HL-60/S4 treated with retinoic acid at 250 ng/mL for 4 days and 3 days (cell line): ENCODE results near the gene RNF220.

ENCODE experiments used
- in situ Hi-C: fragments of 300-500 bp; cut with MboI; formaldehyde crosslinking; loops from 2 replicates; pipeline ENCODE4 v1.7.0; 2022; ENCODE audit warnings: low sequenced_read_pairs

Gene RNF220

GRCh38 chr1:44575396-44575795 lies 170.3 kb downstream of the RNF220 start:
- in situ Hi-C loops = no loop called here

- in situ Hi-C loops = no loop called here
Observed at GRCh38 chr1:44576456-44577150, 171.5 kb downstream of the RNF220 start.

- in situ Hi-C loops = no loop called here
Observed at GRCh38 chr1:44581205-44581604, 176.2 kb downstream of the RNF220 start.

- in situ Hi-C loops = no loop called here
Observed at GRCh38 chr1:44584167-44584566, 179.1 kb downstream of the RNF220 start.

- in situ Hi-C loops = no loop called here
Observed at GRCh38 chr1:44585315-44585920, 180.4 kb downstream of the RNF220 start.

GRCh38 chr1:44587796-44588460 lies 182.9 kb downstream of the RNF220 start:
- in situ Hi-C loops = no loop called here

- in situ Hi-C loops = no loop called here
Observed at GRCh38 chr1:44588551-44589210, 183.6 kb downstream of the RNF220 start.

- in situ Hi-C loops = no loop called here
Observed at GRCh38 chr1:44590475-44590874, 185.4 kb downstream of the RNF220 start.

GRCh38 chr1:44591381-44591780 lies 186.3 kb downstream of the RNF220 start:
- in situ Hi-C loops = no loop called here

- in situ Hi-C loops = no loop called here
Observed at GRCh38 chr1:44592208-44593145, 187.4 kb downstream of the RNF220 start.

GRCh38 chr1:44594353-44594752 lies 189.3 kb downstream of the RNF220 start:
- in situ Hi-C loops = no loop called here

GRCh38 chr1:44594871-44595735 lies 190.0 kb downstream of the RNF220 start:
- in situ Hi-C loops = no loop called here

GRCh38 chr1:44596511-44596910 lies 191.5 kb downstream of the RNF220 start:
- in situ Hi-C loops = no loop called here

- in situ Hi-C loops = no loop called here
Observed at GRCh38 chr1:44598167-44598566, 193.1 kb downstream of the RNF220 start.

GRCh38 chr1:44602634-44603628 lies 197.9 kb downstream of the RNF220 start:
- in situ Hi-C loops = no loop called here

GRCh38 chr1:44603718-44604117 lies 198.7 kb downstream of the RNF220 start:
- in situ Hi-C loops = no loop called here

- in situ Hi-C loops = no loop called here
Observed at GRCh38 chr1:44604157-44604955, 199.3 kb downstream of the RNF220 start.
